ENCODE results near the gene PRIM1. TPM values are rescaled to one million over a fixed set of nuclear protein-coding genes. Genes with fewer than 3 reads are reported as not detected.

The PRIM1 gene
- total RNA-seq, 1 experiment from 2014 or later: 50.7 TPM

GRCh38 chr12:56722832-56723231, 29.3 kb downstream of the PRIM1 start:
- H3K23me2 ChIP-seq (ENCODE audit: insufficient read length, low read depth, low read length, poor library complexity, severe bottlenecking): peaks cover 10% of the 10 kb centered on the region
- WGBS (ENCODE audit: extremely low coverage, insufficient read length, low lambda C conversion rate): no CpG with 5 or more reads among the region's 4 CpGs
- no peak overlapping the region for H2BK20ac ChIP-seq (ENCODE audit: low read depth, low read length, poor library complexity, severe bottlenecking)
- no peak for TF ChIP-seq CTCF (conservative IDR thresholded peaks at IDR 0.05)
- no peak overlapping the region for H3K56ac ChIP-seq (ENCODE audit: insufficient read length, low read depth, low read length)
- H3K9me3 ChIP-seq (ENCODE audit: control insufficient read depth, low read depth, low read length): no peaks in the 10 kb centered on the region
- Mint-ChIP-seq H3K36me3 (ENCODE audit: insufficient read depth in 1 of 3, low read depth in 3 of 3) (peaks cover 57 to 76% (median 69%) of the 10 kb centered on the region in 3 experiments), H3K4me1 (peaks cover 57 to 62% of the 10 kb centered on the region in 2 experiments), H3K27me3 (ENCODE audit: low read depth) (no peaks in the 10 kb centered on the region), H3K9me3 (no peaks in the 10 kb centered on the region), H3K27ac (peak overlapping the region in 1 of 3 experiments; percentile 21; a peak in 1 of 7 replicates), H3K4me3 (peak overlapping the region; percentile 99 to 100)
- H4K5ac ChIP-seq (ENCODE audit: insufficient read length, low read depth, low read length): no peak overlapping the region
- no peak overlapping the region for H2BK15ac ChIP-seq (ENCODE audit: low read depth, low read length)
- no peak overlapping the region for H2AK5ac ChIP-seq (ENCODE audit: insufficient read length, low read length)
- no peak overlapping the region for H3K4ac ChIP-seq (ENCODE audit: low read depth, low read length)
- H3K27ac ChIP-seq (ENCODE audit: insufficient read length, low read depth, low read length): no peak overlapping the region
- no peak overlapping the region for H2BK120ac ChIP-seq (ENCODE audit: low read depth, low read length, poor library complexity, severe bottlenecking)
- H2BK5ac ChIP-seq (ENCODE audit: insufficient read length, low read length): no peak overlapping the region
- H3K18ac ChIP-seq (ENCODE audit: insufficient read length, low read depth, low read length): no peak overlapping the region
- H3K4me2 ChIP-seq (ENCODE audit: insufficient read depth, insufficient read length, low read length): peak overlapping the region; percentile 22
- no peak overlapping the region for H4K91ac ChIP-seq (ENCODE audit: insufficient read length, low read depth, low read length)
- H2BK12ac ChIP-seq (ENCODE audit: insufficient read length, low read depth, low read length): no peak overlapping the region
- peak overlapping the region; percentile 17 for H3K9ac ChIP-seq (ENCODE audit: extremely low read depth, insufficient read length, low read length)
- H3T11ph ChIP-seq (ENCODE audit: low read length): no peak overlapping the region
- peaks cover 11% of the 10 kb centered on the region for H3K79me1 ChIP-seq (ENCODE audit: insufficient read depth, low read depth, low read length, poor library complexity, severe bottlenecking)
- DNase-seq: no peak
- H2AFZ ChIP-seq (ENCODE audit: low read length): no peak overlapping the region
- H3K79me2 ChIP-seq (ENCODE audit: insufficient read depth, low read length): peaks cover 52% of the 10 kb centered on the region; the same call in 1 of the 2 replicates
- H3K23ac ChIP-seq (ENCODE audit: insufficient read length, low read depth, low read length): no peak overlapping the region
- H4K8ac ChIP-seq (replicated peaks; ENCODE audit: insufficient read length, low read depth, low read length): no peak overlapping the region
- H3K27me3 ChIP-seq (ENCODE audit: insufficient read depth, low read length): no peaks in the 10 kb centered on the region
- H3K4me1 ChIP-seq (ENCODE audit: insufficient read depth, low read length): peaks cover 10% of the 10 kb centered on the region
- H3K14ac ChIP-seq (ENCODE audit: insufficient read depth, low read length): no peak overlapping the region
- H4K20me1 ChIP-seq (ENCODE audit: control insufficient read depth, insufficient read depth, insufficient read length): no peaks in the 10 kb centered on the region
